ENCODE measurements around the gene MAP3K5.

- no peak for TF ChIP-seq CTCF (IDR thresholded peaks at IDR 0.05)
- TF ChIP-seq POLR2AphosphoS5 (IDR thresholded peaks at IDR 0.05; ENCODE audit: low read depth, low read length), result no peak
- TF ChIP-seq, protein P1, sequence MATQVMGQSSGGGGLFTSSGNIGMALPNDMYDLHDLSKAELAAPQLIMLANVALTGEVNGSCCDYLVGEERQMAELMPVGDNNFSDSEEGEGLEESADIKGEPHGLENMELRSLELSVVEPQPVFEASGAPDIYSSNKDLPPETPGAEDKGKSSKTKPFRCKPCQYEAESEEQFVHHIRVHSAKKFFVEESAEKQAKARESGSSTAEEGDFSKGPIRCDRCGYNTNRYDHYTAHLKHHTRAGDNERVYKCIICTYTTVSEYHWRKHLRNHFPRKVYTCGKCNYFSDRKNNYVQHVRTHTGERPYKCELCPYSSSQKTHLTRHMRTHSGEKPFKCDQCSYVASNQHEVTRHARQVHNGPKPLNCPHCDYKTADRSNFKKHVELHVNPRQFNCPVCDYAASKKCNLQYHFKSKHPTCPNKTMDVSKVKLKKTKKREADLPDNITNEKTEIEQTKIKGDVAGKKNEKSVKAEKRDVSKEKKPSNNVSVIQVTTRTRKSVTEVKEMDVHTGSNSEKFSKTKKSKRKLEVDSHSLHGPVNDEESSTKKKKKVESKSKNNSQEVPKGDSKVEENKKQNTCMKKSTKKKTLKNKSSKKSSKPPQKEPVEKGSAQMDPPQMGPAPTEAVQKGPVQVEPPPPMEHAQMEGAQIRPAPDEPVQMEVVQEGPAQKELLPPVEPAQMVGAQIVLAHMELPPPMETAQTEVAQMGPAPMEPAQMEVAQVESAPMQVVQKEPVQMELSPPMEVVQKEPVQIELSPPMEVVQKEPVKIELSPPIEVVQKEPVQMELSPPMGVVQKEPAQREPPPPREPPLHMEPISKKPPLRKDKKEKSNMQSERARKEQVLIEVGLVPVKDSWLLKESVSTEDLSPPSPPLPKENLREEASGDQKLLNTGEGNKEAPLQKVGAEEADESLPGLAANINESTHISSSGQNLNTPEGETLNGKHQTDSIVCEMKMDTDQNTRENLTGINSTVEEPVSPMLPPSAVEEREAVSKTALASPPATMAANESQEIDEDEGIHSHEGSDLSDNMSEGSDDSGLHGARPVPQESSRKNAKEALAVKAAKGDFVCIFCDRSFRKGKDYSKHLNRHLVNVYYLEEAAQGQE (IDR thresholded peaks at IDR 0.05; ENCODE audit: insufficient read depth in 1 of 2, low read depth in 2 of 2, low read length in 1 of 2), result no peak
- no peak for TF ChIP-seq SIN3A (IDR thresholded peaks at IDR 0.05; ENCODE audit: borderline replicate concordance, insufficient read depth, low read depth, low read length)
Observed at GRCh38 chr6:136787726-136788068, 4.6 kb downstream of the MAP3K5 start.

Measured in Panc1 (cell line).